HCT116 (cell line): ENCODE measurements around the gene STARD7. TPM values are rescaled to one million over a fixed set of nuclear protein-coding genes. Genes with fewer than 3 reads are reported as not detected.

Experiments used
- ATAC-seq: fragments of 200-7000 bp; cut with Tn5 transposase; 2 replicates; pipeline ENCODE4 v1.9.1; 2020; ENCODE audit warnings: mild to moderate bottlenecking, moderate library complexity
- BruUV-seq: library from RNA; stranded (reverse); fragments of 400-500 nt; replicated peaks from 2 replicates; lab custom pipeline; 2021; lab: Mats Ljungman, UMichigan
- CTCF ChIA-PET: fragments of 300-600 bp; sonication (Branson Sonifier 250); formaldehyde crosslinking; loops from one replicate; lab custom pipeline; 2021; ENCODE audit warnings: antibody characterized with exemption; lab: Charles Lee
- POLR2A ChIA-PET: fragments of 300-600, 350-600 bp; sonication (Branson Sonifier 250); formaldehyde crosslinking; loops from one replicate; lab custom pipeline; 2021; ENCODE audit warnings: antibody characterized with exemption; lab: Charles Lee
- RAD21 ChIA-PET, 2 experiments: fragments of 300-600 bp; sonication (Branson Sonifier 250); formaldehyde crosslinking; loops; one replicate each; lab custom pipeline; 2023; ENCODE audit warnings: low total read pairs in 2 of 2; ENCODE audit not compliant: uncharacterized antibody in 2 of 2, unreplicated experiment in 2 of 2, low non-redundant PET in 1 of 2; lab: Charles Lee
- DNase-seq: peaks from one replicate; pipeline ENCODE4 v3.0.0-alpha.2; 2010; ENCODE audit warnings: low read depth, low spot score
- H2AFZ ChIP-seq: fragments of 200-600 bp; shearing (Covaris generic), sonication (generic); 2 replicates; pipeline ENCODE4 v1.6.1; 2017; ENCODE audit warnings: low read depth, mixed run types, mixed read lengths, antibody characterized with exemption, low read length; ENCODE audit not compliant: poor library complexity, severe bottlenecking
- H3K27ac ChIP-seq: 2 replicates; pipeline ENCODE4 v1.5.1; 2012; ENCODE audit warnings: low read depth, low read length
- H3K27me3 ChIP-seq: fragments of 200-600 bp; sonication (generic); 2 replicates; pipeline ENCODE4 v1.6.1; 2016; ENCODE audit warnings: mixed run types, low read length, mixed read lengths; ENCODE audit not compliant: insufficient read depth
- H3K36me3 ChIP-seq, 2 experiments: fragments of 200-500 bp in 1 of 2; fragments of 200-600 bp in 1 of 2; sonication (Bioruptor generic) in 1 of 2; sonication (generic) in 1 of 2; 2 replicates each; pipeline versions ENCODE4 v1.5.1 to v1.6.1; 2014 to 2016; ENCODE audit warnings: low read length in 2 of 2, inconsistent platforms in 1 of 2, mixed read lengths in 1 of 2, mixed run types in 1 of 2; ENCODE audit not compliant: insufficient read depth in 2 of 2, control insufficient read depth in 1 of 2
- H3K4me1 ChIP-seq, 2 experiments: fragments of 200-600 bp in 1 of 2; sonication (generic) in 1 of 2; 2 replicates each; pipeline versions ENCODE4 v1.5.1 to v1.6.1; 2012 to 2017; ENCODE audit warnings: low read length in 2 of 2, inconsistent platforms in 1 of 2, mild to moderate bottlenecking in 1 of 2, mixed read lengths in 1 of 2, mixed run types in 1 of 2, moderate library complexity in 1 of 2; ENCODE audit not compliant: insufficient read depth in 2 of 2, control insufficient read depth in 1 of 2
- H3K4me2 ChIP-seq: fragments of 200-600 bp; sonication (generic); 2 replicates; pipeline ENCODE4 v1.6.1; 2017; ENCODE audit warnings: mixed run types, low read length, mixed read lengths
- H3K4me3 ChIP-seq, 2 experiments: fragments of 200-600 bp in 1 of 2; sonication (generic) in 1 of 2; replicated peaks in 1 of 2; 2 replicates each; pipeline ENCODE4 v1.5.1; 2011 to 2016; ENCODE audit warnings: low read length in 2 of 2, control low read depth in 1 of 2, low read depth in 1 of 2, mild to moderate bottlenecking in 1 of 2, mixed read lengths in 1 of 2, mixed run types in 1 of 2
- H3K79me2 ChIP-seq: fragments of 200-600 bp; sonication (generic); 2 replicates; pipeline ENCODE4 v1.6.1; 2017; ENCODE audit warnings: mild to moderate bottlenecking, mixed run types, low read length, moderate library complexity, mixed read lengths; ENCODE audit not compliant: insufficient read depth
- H3K9ac ChIP-seq: fragments of 200-600 bp; sonication (generic); 2 replicates; pipeline ENCODE4 v1.6.1; 2016; ENCODE audit warnings: low read length, mixed read lengths
- H3K9me2 ChIP-seq: fragments of 200-600 bp; sonication (generic), shearing (Covaris generic); 2 replicates; pipeline ENCODE4 v1.6.1; 2017; ENCODE audit warnings: mixed run types, mild to moderate bottlenecking, moderate library complexity; ENCODE audit not compliant: insufficient read depth
- H3K9me3 ChIP-seq, 2 experiments: fragments of 200-500 bp in 1 of 2; fragments of 200-600 bp in 1 of 2; sonication (Bioruptor generic) in 1 of 2; sonication (generic) in 1 of 2; 2 replicates each; pipeline ENCODE4 v1.6.1; 2014 to 2017; ENCODE audit warnings: low read length in 2 of 2, mixed read lengths in 2 of 2, inconsistent platforms in 1 of 2, low read depth in 1 of 2, mild to moderate bottlenecking in 1 of 2, mixed run types in 1 of 2, moderate library complexity in 1 of 2; ENCODE audit not compliant: control insufficient read depth in 1 of 2, insufficient read depth in 1 of 2
- H4K20me1 ChIP-seq: fragments of 200-600 bp; sonication (generic), shearing (Covaris generic); 2 replicates; pipeline ENCODE4 v1.6.1; 2017; ENCODE audit warnings: mixed run types, mild to moderate bottlenecking, moderate library complexity; ENCODE audit not compliant: insufficient read depth
- EGR1 ChIP-seq: IDR thresholded peaks from 2 replicates; pipeline ENCODE4 v1.6.1; 2012; ENCODE audit warnings: low read depth
- FOSL1 ChIP-seq: IDR thresholded peaks from 2 replicates; pipeline ENCODE4 v1.6.1; 2012; ENCODE audit warnings: low read depth
- JUND ChIP-seq: IDR thresholded peaks from 2 replicates; pipeline ENCODE4 v1.6.1; 2012
- POLR2AphosphoS5 ChIP-seq: IDR thresholded peaks from 2 replicates; pipeline ENCODE4 v1.6.1; 2011; ENCODE audit warnings: mild to moderate bottlenecking, low read depth, low read length, moderate library complexity
- SIN3A ChIP-seq: IDR thresholded peaks from 2 replicates; pipeline ENCODE4 v1.6.1; 2012; ENCODE audit warnings: low read depth
- ZNF274 ChIP-seq: fragments of 200-500 bp; sonication (Bioruptor generic); IDR thresholded peaks from 2 replicates; pipeline ENCODE4 v1.6.1; 2014; ENCODE audit warnings: mild to moderate bottlenecking, low read depth, low read length, inconsistent platforms
- intact Hi-C: fragments of 100-400 bp; cut with micrococcal nuclease; formaldehyde crosslinking; loops from 2 replicates; pipeline ENCODE4 v1.10.0; 2022
- total RNA-seq: library from RNA; stranded (reverse); gene quantifications from one replicate; pipeline ENCODE4 v1.2.1, GENCODE V29; 2021; ENCODE audit not compliant: unreplicated experiment
- TF ChIP-seq, protein P1 (sequence below): IDR thresholded peaks from 2 replicates; pipeline ENCODE4 v1.6.1; 2012
- TF ChIP-seq, protein P2 (sequence below): IDR thresholded peaks from 2 replicates; pipeline ENCODE4 v1.6.1; 2012

Gene STARD7
- total RNA-seq, 1 experiment from 2014 or later: 160 TPM

GRCh38 chr2:96137321-96138178 is 71.1 kb downstream of the STARD7 start:
- no peak overlapping the region for H3K9ac ChIP-seq
- peaks cover 4 to 18% of the 10 kb centered on the region in 2 experiments; a peak in 3 of 4 replicates for H3K4me1 ChIP-seq
- H3K36me3 ChIP-seq: no peaks in the 10 kb centered on the region
- ChIA-PET RAD21 (interaction anchor here (2.2 kb wide), 2 partner anchors 36 to 37 kb away, joined by 12 to 16 read pairs; no protein-coding TSS in a partner anchor), CTCF (interaction anchor here (0.9 to 2.3 kb wide), 7 partner anchors 21 to 372 kb away, joined by 3 to 58 read pairs (median 6); partner anchors contain the start of gene ADRA2B), POLR2A (no interaction called here)
- no TSS peak for BruUV-seq
- H2AFZ ChIP-seq: no peak overlapping the region
- no peak overlapping the region for H3K4me2 ChIP-seq
- no peaks in the 10 kb centered on the region for H3K9me2 ChIP-seq
- no peaks in the 10 kb centered on the region for H3K79me2 ChIP-seq
- H3K27me3 ChIP-seq: no peaks in the 10 kb centered on the region
- no peaks in the 10 kb centered on the region for H4K20me1 ChIP-seq
- DNase-seq (no peak), ATAC-seq (no peak)
- H3K4me3 ChIP-seq: no peak overlapping the region
- TF ChIP-seq POLR2AphosphoS5 (no peak), EGR1 (no peak), SIN3A (no peak), JUND (no peak), FOSL1 (no peak), ZNF274 (no peak)
- TF ChIP-seq, protein P1, sequence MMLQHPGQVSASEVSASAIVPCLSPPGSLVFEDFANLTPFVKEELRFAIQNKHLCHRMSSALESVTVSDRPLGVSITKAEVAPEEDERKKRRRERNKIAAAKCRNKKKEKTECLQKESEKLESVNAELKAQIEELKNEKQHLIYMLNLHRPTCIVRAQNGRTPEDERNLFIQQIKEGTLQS: no peak
- TF ChIP-seq, protein P2, sequence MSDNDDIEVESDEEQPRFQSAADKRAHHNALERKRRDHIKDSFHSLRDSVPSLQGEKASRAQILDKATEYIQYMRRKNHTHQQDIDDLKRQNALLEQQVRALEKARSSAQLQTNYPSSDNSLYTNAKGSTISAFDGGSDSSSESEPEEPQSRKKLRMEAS: no peak
- intact Hi-C loops: loop anchor here (1.0 to 2.0 kb wide), 2 partner anchors 37 to 129 kb away; partner anchors contain the start of gene CIAO1
- H3K27ac ChIP-seq: no peak overlapping the region
- no peaks in the 10 kb centered on the region for H3K9me3 ChIP-seq
